ENCODE measurements around the gene ADAMTSL5. TPM values are rescaled to one million over a fixed set of nuclear protein-coding genes. Genes with fewer than 3 reads are reported as not detected.
"Not testable (repeated sequence)": the region's sequence is repeated elsewhere in the genome, so short reads cannot be mapped to it uniquely, and the experiment has no call there.

ADAMTSL5 gene
- total and polyA plus RNA-seq, 2 of the 13 experiments (the other 11 are each of a cell fraction or from before 2014, with no cell fraction given): 0.60 to 2.7 TPM

DNA sequence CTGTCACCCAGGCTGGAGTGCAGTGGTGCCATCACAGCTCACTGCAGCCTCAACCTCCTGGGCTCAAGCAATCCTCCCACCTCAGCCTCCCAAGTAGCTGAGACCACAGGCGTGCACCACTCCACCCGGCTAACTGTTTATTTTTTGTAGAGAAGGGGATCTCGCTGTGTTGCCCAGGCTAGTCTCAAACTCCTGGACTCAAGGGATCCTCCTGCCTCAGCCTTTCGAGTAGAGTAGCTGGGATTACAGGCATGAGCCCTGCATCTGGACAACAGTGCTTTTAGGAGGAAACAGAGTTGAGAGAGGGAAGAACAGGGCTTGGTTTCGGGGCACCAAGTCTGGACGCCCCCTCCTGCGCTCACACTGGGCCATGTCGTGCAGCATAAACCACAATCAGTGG is 7.0 kb upstream of the ADAMTSL5 start:
- H3K4me3 ChIP-seq (replicated peaks in 1 of 3; ENCODE audit: insufficient read depth in 1 of 3, low read depth in 2 of 3, low read length in 3 of 3); CTCF ChIA-PET (ENCODE audit: low intra/inter-chr PET ratio, low total read pairs); H3K36me3 ChIP-seq (replicated peaks in 1 of 2; ENCODE audit: control insufficient read depth in 1 of 2, insufficient read depth in 2 of 2, low read length in 2 of 2); H2AFZ ChIP-seq (ENCODE audit: low read length); H3K9me3 ChIP-seq (ENCODE audit: low read length); POLR2A ChIA-PET; FAIRE-seq; ATAC-seq; DNase-seq (ENCODE audit: low spot score); in situ Hi-C loops (cut with HindIII; ENCODE audit: extremely low pct_ligation_motif_present, low pct_unique_long_range_greater_than_20kb); H4K20me1 ChIP-seq (ENCODE audit: insufficient read depth, low read length); H3K4me2 ChIP-seq (ENCODE audit: low read depth, low read length); BruUV-seq (replicated peaks); H3K27ac ChIP-seq (ENCODE audit: extremely low read length, insufficient read depth, low read length); H3K79me2 ChIP-seq (ENCODE audit: insufficient read depth, low read length); H3K9ac ChIP-seq (ENCODE audit: insufficient read depth, low read depth, low read length); intact Hi-C loops (cut with micrococcal nuclease; ENCODE audit: unreplicated experiment): not testable (repeated sequence)
- WGBS (ENCODE audit: low lambda C conversion rate): 42% methylated on average over 6 of the region's 8 CpGs
- peaks cover 20% of the 10 kb centered on the region for H3K4me1 ChIP-seq (ENCODE audit: insufficient read depth, low read length)
- TF ChIP-seq ZNF121 (CRISPR knock-in tag; IDR thresholded peaks at IDR 0.05): peak; percentile 82
- H3K27me3 ChIP-seq (ENCODE audit: control insufficient read depth in 1 of 2, insufficient read depth in 2 of 2, low read length in 2 of 2): peaks cover 17 to 51% of the 10 kb centered on the region in 2 experiments

DNA sequence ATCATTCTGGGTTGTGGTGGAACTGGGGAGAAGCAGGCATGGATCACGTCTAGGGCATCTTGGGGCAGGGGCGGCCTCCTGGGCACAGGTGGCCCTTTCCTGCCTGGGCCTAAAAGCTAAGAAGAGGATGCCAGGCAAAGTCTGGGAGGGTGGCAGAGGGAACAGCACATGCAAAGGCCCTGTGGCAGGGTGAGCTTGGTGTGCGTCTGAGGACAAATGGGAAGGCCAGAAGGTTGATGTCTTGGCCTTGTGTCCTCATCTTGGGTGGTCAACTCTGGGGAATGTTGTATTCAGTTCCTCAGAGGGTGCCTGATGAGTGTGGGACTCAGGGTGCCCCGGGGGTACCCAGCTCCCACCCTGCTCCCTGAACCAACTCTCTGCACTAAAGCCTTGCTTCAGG is 5.7 kb upstream of the ADAMTSL5 start:
- Histone ChIP-seq H3K9me3 (ENCODE audit: low read length) (no peaks in the 10 kb centered on the region), H3K27ac (ENCODE audit: extremely low read length, insufficient read depth, low read length) (no peak overlapping the region), H3K27me3 (ENCODE audit: control insufficient read depth in 1 of 2, insufficient read depth in 2 of 2, low read length in 2 of 2) (peaks cover 11 to 48% of the 10 kb centered on the region in 2 experiments), H3K4me2 (ENCODE audit: low read depth, low read length) (no peak overlapping the region), H4K20me1 (ENCODE audit: insufficient read depth, low read length) (no peaks in the 10 kb centered on the region), H3K9ac (ENCODE audit: insufficient read depth, low read depth, low read length) (no peak overlapping the region), H3K36me3 (replicated peaks in 1 of 2; ENCODE audit: control insufficient read depth in 1 of 2, insufficient read depth in 2 of 2, low read length in 2 of 2) (no peaks in the 10 kb centered on the region), H3K4me1 (ENCODE audit: insufficient read depth, low read length) (peaks cover 19% of the 10 kb centered on the region), H3K79me2 (ENCODE audit: insufficient read depth, low read length) (no peaks in the 10 kb centered on the region), H3K4me3 (replicated peaks in 1 of 3; ENCODE audit: insufficient read depth in 1 of 3, low read depth in 2 of 3, low read length in 3 of 3) (no peak overlapping the region), H2AFZ (ENCODE audit: low read length) (no peak overlapping the region)
- no peak for ATAC-seq
- CTCF ChIA-PET (ENCODE audit: low intra/inter-chr PET ratio, low total read pairs): no interaction called here
- WGBS (ENCODE audit: low lambda C conversion rate): 40% methylated on average over 3 of the region's 4 CpGs
- no TSS peak for BruUV-seq (replicated peaks)
- no peak for TF ChIP-seq ZNF256 (CRISPR knock-in tag; conservative IDR thresholded peaks at IDR 0.05)
- no peak for TF ChIP-seq CENPT (CRISPR knock-in tag; IDR thresholded peaks at IDR 0.05; ENCODE audit: low read depth)
- TF ChIP-seq, protein P1, sequence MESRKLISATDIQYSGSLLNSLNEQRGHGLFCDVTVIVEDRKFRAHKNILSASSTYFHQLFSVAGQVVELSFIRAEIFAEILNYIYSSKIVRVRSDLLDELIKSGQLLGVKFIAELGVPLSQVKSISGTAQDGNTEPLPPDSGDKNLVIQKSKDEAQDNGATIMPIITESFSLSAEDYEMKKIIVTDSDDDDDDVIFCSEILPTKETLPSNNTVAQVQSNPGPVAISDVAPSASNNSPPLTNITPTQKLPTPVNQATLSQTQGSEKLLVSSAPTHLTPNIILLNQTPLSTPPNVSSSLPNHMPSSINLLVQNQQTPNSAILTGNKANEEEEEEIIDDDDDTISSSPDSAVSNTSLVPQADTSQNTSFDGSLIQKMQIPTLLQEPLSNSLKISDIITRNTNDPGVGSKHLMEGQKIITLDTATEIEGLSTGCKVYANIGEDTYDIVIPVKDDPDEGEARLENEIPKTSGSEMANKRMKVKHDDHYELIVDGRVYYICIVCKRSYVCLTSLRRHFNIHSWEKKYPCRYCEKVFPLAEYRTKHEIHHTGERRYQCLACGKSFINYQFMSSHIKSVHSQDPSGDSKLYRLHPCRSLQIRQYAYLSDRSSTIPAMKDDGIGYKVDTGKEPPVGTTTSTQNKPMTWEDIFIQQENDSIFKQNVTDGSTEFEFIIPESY (CRISPR knock-in tag; IDR thresholded peaks at IDR 0.05): no peak
- TF ChIP-seq ZMYM3 (CRISPR knock-in tag; IDR thresholded peaks at IDR 0.05): 0 out of 2 replicates have a peak, but pooled peaks have one; percentile 23
- TF ChIP-seq, protein P2, sequence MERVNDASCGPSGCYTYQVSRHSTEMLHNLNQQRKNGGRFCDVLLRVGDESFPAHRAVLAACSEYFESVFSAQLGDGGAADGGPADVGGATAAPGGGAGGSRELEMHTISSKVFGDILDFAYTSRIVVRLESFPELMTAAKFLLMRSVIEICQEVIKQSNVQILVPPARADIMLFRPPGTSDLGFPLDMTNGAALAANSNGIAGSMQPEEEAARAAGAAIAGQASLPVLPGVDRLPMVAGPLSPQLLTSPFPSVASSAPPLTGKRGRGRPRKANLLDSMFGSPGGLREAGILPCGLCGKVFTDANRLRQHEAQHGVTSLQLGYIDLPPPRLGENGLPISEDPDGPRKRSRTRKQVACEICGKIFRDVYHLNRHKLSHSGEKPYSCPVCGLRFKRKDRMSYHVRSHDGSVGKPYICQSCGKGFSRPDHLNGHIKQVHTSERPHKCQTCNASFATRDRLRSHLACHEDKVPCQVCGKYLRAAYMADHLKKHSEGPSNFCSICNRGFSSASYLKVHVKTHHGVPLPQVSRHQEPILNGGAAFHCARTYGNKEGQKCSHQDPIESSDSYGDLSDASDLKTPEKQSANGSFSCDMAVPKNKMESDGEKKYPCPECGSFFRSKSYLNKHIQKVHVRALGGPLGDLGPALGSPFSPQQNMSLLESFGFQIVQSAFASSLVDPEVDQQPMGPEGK (CRISPR knock-in tag; IDR thresholded peaks at IDR 0.05): no peak
- in situ Hi-C loops (cut with HindIII; ENCODE audit: extremely low pct_ligation_motif_present, low pct_unique_long_range_greater_than_20kb): no loop called here
- POLR2A ChIA-PET: no interaction called here
- FAIRE-seq: no peak
- DNase-seq (ENCODE audit: low spot score): no peak
- intact Hi-C loops (cut with micrococcal nuclease; ENCODE audit: unreplicated experiment): no loop called here

All from HepG2 (cell line).